GM12878 (cell line): Measurements from ENCODE around the gene KRT222.

Source experiments
- CTCF ChIP-seq, 3 experiments: IDR thresholded peaks in 2 of 3; conservative IDR thresholded peaks in 1 of 3; 2 replicates each; pipeline ENCODE4 v1.5.1; 2011; ENCODE audit warnings: low read depth in 3 of 3, low read length in 3 of 3, mild to moderate bottlenecking in 3 of 3, control low read depth in 2 of 3, moderate library complexity in 2 of 3, inconsistent platforms in 1 of 3, mixed read lengths in 1 of 3; ENCODE audit not compliant: control insufficient read depth in 2 of 3, insufficient read depth in 1 of 3; ENCODE audit errors: extremely low read depth in 1 of 3
- MYB ChIP-seq: fragments of 150-350 bp; IDR thresholded peaks from 2 replicates; pipeline ENCODE4 v1.6.1; 2014; ENCODE audit warnings: mild to moderate bottlenecking, low read depth, low read length, borderline replicate concordance
- NFYB ChIP-seq: IDR thresholded peaks from 2 replicates; pipeline ENCODE4 v1.6.1; 2011; ENCODE audit warnings: low read depth, mild to moderate bottlenecking, low read length, improper control_type of control experiment, moderate library complexity; ENCODE audit not compliant: insufficient read depth
- ZBTB40 ChIP-seq: fragments of 450-650 bp; IDR thresholded peaks from 2 replicates; pipeline ENCODE4 v1.6.1; 2016; ENCODE audit warnings: mild to moderate bottlenecking, moderate library complexity, borderline replicate concordance

GRCh38 chr17:40612599-40613244 is 52.3 kb downstream of the KRT222 start:
- TF ChIP-seq CTCF (IDR thresholded peaks at IDR 0.05 in 2 of 3, conservative IDR thresholded peaks at IDR 0.05 in 1 of 3; ENCODE audit: control insufficient read depth in 2 of 3, extremely low read depth in 1 of 3, insufficient read depth in 1 of 3, low read depth in 3 of 3, low read length in 3 of 3) = no peak
- no peak for TF ChIP-seq NFYB
- TF ChIP-seq ZBTB40 = peak; percentile 90
- no peak for TF ChIP-seq MYB
